HG03439 (cell line): Measurements from ENCODE around the gene C6orf15.

Experiments
- ATAC-seq: cut with Tn5 transposase; IDR thresholded peaks from one replicate; pipeline ENCODE4 v1.9.1; 2021; ENCODE audit warnings: mild to moderate bottlenecking, moderate library complexity; ENCODE audit not compliant: unreplicated experiment

Gene C6orf15

GRCh38 chr6:31131595-31131994, 19.2 kb upstream of the C6orf15 start:
- no peak for ATAC-seq

DNA sequence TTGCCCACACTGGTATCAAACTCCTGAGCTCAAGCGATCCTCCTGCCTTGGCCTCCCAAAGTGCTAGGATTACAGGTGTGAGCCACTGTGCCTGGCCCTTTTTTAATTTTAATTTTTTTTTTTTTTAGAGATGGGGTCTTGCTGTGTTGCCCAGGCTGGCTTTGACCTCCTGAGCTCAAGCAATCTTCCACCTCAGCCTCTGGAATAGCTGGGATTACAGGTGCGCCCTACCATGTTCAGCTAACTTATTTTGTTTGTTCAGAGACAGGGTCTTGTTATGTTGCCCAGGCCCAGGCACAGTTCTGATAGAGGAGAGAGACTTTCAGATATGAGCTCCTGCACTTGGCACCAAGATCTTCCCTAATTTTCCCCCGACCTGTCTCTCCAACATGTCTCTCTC, 18.4 kb upstream of the C6orf15 start:
- no peak for ATAC-seq

- no peak for ATAC-seq
Measured at GRCh38 chr6:31129130-31129529, 16.8 kb upstream of the C6orf15 start.

DNA sequence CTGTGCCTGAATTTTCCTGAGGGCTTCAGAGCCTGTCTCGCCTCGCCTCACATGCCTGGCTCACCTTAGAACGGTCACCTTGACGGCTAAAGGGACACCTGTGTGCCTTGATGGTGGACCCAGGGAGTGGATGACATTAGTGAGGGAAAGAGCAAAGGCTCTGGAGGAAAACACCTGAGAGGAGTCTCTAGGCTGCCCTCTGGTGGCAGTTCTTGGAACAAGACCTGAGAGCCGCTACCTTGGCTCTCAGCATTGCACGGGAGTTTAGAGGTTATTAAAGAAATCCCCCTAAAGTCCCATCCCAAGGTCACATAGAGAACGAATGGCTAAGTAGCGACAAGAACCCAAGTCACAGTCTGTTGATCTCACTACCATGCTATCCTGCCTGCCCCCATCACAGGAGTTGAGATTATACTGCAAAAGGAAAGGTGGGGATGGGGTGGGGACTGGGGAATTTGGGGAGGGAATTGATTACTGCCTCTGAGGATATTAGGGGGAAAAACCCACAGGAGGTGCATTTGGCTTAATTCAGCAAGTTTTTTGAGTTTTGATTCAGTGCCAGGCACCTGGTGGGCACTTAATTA, 15.8 kb upstream of the C6orf15 start:
- no peak for ATAC-seq

GRCh38 chr6:31126396-31127175, 14.2 kb upstream of the C6orf15 start:
- ATAC-seq = no peak

- no peak for ATAC-seq
Measured at GRCh38 chr6:31125586-31126363, 13.4 kb upstream of the C6orf15 start.

GRCh38 chr6:31125162-31125561, 12.8 kb upstream of the C6orf15 start:
- ATAC-seq = no peak

DNA sequence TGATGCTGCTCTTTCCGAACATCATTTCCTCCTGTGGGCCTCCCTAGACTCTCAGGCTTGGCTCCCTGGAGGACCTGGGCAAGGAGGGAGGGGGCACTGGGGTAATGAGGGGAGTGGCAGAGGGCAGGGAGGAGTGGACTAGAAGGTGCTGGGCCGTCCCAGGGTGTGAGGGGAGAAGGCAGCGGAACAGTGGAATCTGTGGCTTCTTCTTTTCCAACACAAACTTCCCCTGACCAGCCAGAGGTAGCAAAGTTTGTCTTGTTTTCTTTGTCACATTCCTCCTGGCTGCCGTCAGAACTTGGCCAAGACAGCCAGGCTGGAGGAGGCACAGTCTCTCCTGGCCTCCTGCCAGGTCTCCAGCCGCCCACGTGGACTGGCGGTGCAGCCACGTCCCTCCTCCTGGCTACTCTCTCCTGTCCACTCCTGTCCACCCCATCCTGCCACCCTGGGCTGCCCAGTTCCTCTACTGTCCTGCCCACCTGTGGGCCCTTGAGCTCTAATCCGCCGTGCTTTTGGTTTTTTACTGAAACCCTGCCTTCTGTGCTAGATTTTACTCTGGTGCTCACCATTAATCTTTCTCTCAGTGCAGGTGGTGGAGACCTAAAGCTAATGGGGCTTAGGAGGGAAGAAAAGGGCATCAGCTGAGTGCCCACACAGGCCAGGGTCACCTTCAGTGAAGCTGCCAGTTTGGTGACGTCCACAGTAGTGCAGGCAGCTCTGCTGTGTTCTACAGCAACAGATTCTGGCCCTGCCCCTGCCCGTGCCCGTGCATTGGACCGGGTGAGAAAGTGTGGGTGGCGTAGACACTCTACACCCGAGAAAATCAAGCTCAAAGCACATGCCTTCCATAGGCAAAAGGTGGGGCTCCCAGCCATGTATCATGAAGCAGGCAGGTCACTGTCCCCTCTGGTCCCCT, 10.7 kb upstream of the C6orf15 start:
- no peak for ATAC-seq

DNA sequence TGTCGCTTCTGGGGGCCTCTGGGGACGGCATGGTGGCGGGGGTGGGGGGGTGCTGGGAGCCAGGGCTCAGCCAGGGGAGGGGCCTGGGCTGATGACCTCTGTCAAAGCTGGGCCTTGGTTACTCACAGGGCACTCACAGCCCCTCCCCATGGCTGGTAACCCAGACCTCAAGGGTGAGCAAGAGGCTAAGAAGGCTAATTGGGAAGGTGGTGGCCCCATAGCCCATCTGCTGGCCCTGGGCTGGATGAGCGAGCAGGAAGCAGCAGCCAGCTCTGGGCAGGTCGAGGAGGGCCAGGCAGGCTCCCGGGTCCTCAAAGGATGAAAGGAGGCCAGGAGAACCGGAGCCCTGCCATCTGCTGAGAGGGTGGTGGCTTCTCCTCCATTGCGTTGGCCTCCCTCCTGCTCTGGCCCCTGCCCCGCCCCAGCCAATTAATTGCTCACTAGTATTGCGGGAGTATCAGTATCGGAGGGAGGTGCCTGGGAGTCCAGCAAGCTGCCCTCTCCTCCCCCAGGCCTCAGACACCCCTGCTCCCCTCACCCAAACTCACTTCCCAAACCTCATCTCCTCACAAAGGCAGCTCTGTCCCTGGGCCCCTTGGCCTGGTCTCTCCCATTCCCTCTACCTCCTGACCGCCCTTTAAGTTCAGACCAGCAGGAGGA, 8.9 kb upstream of the C6orf15 start:
- no peak for ATAC-seq

DNA sequence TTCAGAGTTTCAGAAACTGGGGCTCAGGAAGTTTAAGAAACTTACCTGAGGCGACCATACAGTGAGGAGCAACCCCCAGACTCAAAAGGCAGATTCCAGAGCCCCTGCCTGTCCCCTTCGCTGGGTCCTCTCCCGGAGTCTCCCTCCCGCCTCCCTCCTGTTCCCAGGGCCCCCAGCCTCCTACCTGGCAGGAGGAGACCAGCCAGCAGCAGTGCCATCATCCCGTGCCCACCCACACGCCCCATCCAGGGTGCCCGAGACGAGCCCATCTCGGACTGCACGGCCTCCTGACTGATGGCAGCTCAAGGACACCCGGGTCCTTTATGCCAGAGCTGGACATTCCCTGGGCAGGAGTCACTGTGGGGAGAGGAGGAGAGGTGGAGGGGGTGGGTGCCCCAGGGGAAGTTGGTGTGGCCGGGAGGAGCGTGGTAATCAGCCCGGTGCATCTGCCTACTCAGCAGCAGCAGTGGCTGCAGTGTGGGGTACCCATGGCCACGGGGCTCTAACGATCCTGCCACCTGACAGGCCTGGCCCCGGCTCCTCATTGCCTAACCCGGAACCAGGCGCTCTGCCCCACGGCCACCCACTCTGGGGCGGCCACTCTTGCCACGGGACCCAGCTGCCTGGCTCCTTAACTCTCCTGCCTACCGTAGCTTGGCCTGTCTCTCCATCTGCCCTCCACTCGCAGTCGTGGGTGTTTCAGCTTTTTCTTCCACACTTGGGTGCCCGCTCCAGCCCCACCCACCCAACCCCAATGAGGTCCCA, 8.0 kb upstream of the C6orf15 start, which contains the start of gene CDSN:
TSS of gene CDSN (minus strand) at position 296 of the 765 bp plus-strand sequence. CDS start at position 269, 27 bp downstream.
- no peak for ATAC-seq

GRCh38 chr6:31118178-31118577, 5.8 kb upstream of the C6orf15 start:
- ATAC-seq = no peak

DNA sequence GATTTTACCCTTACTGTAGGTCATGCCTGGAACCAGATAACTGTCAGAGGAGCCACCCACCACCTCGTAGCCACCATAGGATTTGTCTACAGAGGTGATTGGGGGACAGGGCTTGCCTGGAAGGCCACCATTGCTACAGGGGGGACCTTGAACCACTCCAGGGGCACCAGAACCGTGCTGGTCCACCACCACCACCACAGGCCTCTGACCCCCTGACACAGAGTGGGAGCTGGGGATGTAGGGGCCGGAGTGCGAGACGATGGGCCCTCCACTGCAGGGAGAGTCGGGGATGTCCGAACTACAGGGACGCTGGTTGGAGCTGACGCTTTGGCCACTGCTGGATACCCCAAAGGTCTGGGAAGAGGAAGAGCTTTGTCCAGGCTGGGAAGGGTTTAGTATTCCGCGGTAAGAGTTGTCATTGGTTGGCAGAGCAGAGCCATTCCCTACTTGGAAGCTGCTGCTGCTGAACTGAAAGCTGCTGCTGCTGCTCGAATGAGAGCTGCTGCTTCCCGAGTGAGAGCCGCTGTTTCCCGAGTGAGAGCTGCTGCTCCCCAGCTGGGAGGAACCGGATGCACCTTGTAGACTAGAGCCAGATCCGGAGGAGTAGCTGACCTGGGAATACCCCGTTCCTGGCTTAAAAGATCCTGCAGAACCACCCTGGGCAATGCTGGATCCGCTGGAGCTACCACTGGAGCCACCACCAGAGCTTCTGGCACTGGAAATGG, 4.4 kb upstream of the C6orf15 start:
- no peak for ATAC-seq

- ATAC-seq = no peak
Measured at GRCh38 chr6:31115941-31116560, 3.7 kb upstream of the C6orf15 start.

DNA sequence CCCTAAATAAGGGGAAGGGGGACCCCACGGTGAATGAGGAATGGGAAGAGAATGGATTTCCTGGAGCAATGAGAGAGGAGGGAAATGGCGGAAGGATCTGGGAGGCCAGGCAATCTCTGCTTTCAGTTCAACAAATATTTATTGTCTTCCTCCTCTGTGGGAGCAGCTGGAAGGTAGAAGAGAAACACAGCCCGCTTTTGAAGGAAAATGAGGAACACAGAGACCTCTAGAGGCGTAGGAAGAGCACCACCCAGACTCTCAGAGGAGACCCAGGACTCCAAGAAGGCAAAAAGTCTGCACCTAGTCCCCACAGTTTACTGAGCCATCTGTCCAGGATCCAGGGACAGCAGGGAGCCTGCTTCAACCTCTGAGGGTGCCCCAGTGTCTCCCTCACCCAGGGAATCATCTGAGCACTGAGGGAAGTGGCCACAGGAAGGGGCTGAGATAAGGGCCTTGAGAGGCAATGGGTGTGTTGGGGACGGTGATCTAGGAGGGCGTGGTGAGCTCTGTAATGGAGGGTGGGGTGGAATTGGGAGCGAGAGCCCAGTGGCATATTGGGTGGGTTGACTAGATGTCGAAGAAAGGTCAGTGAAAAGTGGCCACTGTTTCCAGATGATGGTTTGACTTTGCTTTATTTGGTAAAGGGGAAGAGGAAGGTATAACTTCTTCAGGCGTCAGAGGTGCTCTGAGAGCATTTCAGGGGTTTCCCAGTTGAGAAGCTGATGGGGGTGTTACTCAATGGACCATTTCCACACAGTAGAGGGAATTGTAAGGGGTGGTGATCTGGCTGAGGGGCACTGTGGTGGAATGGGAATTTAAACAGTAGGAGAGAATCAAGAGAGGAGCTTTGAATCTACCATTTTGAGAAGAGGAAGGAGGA, 2.8 kb upstream of the C6orf15 start:
- ATAC-seq = no peak

DNA sequence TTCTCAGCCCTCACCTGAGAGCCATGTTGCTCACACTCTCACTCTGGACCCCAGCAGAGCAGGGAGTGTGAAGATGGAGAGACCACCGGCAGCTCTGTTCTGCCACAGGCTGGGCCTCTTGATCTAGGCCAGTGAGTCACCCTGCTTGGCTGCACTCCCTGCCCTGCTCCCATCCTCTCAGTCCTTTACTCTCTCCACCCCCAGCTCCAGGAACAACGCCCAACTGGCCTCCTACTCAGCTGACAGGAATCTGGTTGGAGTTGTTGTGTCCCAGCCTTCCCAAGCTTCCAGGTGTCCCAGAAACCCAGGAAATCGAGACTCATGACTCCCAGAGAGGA, 2.1 kb upstream of the C6orf15 start, which contains the start of gene PSORS1C1:
TSS of gene PSORS1C1 (plus strand) at position 260 of the 338 bp plus-strand sequence. CDS start 14,833 bp downstream, outside the sequence.
- no peak for ATAC-seq

DNA sequence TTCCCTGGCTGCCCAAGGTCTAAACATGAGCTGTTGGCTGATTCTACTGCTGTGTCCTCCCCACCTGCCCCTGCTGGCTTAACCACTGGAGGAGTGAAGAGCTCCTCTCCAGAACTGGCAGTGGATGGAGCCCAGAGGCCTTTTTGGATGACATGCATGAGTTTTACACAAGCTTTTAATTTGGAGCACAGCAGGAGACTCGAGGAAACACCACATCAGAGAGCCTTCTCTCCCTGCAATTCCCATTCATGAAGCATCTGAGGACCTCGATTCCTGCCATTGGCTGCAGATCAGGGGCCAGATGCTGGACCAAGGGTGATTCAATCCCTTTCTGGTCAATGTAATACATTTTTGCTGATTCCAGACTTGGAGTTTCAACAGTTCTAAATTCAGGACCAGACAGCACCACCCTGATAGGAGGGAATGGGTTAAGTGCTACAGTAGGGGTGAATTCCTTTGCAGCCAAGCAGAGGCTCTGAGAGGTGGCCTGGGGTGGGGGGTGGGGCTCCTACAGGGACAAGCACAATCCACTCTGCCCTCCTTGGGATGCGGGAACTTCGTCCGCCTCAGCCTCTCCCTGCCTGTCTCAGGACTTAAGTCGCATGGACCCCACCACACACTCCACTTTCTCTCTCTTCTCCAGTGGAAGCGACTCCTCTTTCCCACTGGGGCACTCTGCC, 1.6 kb upstream of the C6orf15 start:
- no peak for ATAC-seq

- ATAC-seq = no peak
Measured at GRCh38 chr6:31111712-31112111, 663 bp downstream of the C6orf15 start.
